ENCODE measurements around the gene GNPDA1.

Gene GNPDA1

GRCh38 chr5:141961466-141961865 is 51.4 kb downstream of the GNPDA1 start:
- TF ChIP-seq, protein P1, sequence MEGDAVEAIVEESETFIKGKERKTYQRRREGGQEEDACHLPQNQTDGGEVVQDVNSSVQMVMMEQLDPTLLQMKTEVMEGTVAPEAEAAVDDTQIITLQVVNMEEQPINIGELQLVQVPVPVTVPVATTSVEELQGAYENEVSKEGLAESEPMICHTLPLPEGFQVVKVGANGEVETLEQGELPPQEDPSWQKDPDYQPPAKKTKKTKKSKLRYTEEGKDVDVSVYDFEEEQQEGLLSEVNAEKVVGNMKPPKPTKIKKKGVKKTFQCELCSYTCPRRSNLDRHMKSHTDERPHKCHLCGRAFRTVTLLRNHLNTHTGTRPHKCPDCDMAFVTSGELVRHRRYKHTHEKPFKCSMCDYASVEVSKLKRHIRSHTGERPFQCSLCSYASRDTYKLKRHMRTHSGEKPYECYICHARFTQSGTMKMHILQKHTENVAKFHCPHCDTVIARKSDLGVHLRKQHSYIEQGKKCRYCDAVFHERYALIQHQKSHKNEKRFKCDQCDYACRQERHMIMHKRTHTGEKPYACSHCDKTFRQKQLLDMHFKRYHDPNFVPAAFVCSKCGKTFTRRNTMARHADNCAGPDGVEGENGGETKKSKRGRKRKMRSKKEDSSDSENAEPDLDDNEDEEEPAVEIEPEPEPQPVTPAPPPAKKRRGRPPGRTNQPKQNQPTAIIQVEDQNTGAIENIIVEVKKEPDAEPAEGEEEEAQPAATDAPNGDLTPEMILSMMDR (IDR thresholded peaks at IDR 0.05; ENCODE audit: borderline replicate concordance, control extremely low read depth, extremely low read depth, insufficient read depth, missing control alignments) = no peak
- in situ Hi-C loops (cut with MboI; ENCODE audit: low sequenced_read_pairs, unreplicated experiment) = no loop called here
- no peak for DNase-seq (ENCODE audit: low spot score)

- DNase-seq (ENCODE audit: low spot score) = peak; percentile 88
- TF ChIP-seq, protein P1 (IDR thresholded peaks at IDR 0.05; ENCODE audit: borderline replicate concordance, control extremely low read depth, extremely low read depth, insufficient read depth, missing control alignments) = peak; percentile 90
- in situ Hi-C loops (cut with MboI; ENCODE audit: low sequenced_read_pairs, unreplicated experiment) = no loop called here
Measured at GRCh38 chr5:141960449-141961323, 52.1 kb downstream of the GNPDA1 start.

GRCh38 chr5:141960018-141960417 is 52.8 kb downstream of the GNPDA1 start:
- in situ Hi-C loops (cut with MboI; ENCODE audit: low sequenced_read_pairs, unreplicated experiment) = no loop called here
- DNase-seq (ENCODE audit: low spot score) = no peak
- TF ChIP-seq, protein P1 (IDR thresholded peaks at IDR 0.05; ENCODE audit: borderline replicate concordance, control extremely low read depth, extremely low read depth, insufficient read depth, missing control alignments) = peak; percentile 18

- no peak for DNase-seq (ENCODE audit: low spot score)
- in situ Hi-C loops (cut with MboI; ENCODE audit: low sequenced_read_pairs, unreplicated experiment) = loop anchor here (10.0 kb wide), 1 partner anchor 264 kb away; no protein-coding TSS in a partner anchor
- TF ChIP-seq, protein P1 (IDR thresholded peaks at IDR 0.05; ENCODE audit: borderline replicate concordance, control extremely low read depth, extremely low read depth, insufficient read depth, missing control alignments) = no peak
Measured at GRCh38 chr5:141958546-141959172, 54.2 kb downstream of the GNPDA1 start.

- in situ Hi-C loops (cut with MboI; ENCODE audit: low sequenced_read_pairs, unreplicated experiment) = loop anchor here (10.0 kb wide), 1 partner anchor 263 kb away; no protein-coding TSS in a partner anchor
- no peak for DNase-seq (ENCODE audit: low spot score)
- TF ChIP-seq, protein P1 (IDR thresholded peaks at IDR 0.05; ENCODE audit: borderline replicate concordance, control extremely low read depth, extremely low read depth, insufficient read depth, missing control alignments) = no peak
Measured at GRCh38 chr5:141958113-141958512, 54.7 kb downstream of the GNPDA1 start, which contains the start of gene PCDH12. PCDH12 (minus strand) TSS chr5:141958202; CDS start chr5:141957851, 351 bp downstream.

DNA sequence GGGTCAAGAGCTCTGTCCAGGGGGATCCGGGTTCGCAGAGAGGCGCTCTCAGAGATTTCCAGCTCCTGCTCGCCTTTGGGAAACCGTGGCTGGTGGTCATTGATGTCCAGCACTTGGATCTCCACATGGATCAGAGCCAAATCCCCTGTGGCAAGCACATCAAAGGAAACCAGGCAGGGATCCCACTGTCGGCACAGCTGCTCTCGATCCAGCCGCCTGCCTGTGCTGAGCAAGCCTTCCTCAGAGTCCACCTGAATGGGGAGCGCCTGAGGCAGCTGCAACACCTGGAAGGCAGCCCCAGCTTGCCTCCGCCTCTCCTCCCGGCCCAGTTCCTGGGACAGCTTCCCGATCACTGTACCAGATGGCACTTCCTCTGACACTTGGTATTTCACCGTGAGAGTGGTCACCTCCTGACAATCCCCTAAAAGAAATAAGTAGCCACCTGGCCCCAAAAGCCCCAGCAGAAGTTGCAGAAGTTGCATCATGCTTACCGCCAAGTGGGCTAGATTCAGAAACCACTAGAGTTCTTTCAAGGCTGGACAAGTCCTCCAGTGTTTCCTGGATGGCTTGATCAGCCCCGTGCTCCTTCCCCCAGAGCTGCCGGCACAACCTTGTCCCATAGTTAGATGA is 55.3 kb downstream of the GNPDA1 start:
- peak; percentile 5 for DNase-seq (ENCODE audit: low spot score)
- TF ChIP-seq, protein P1 (IDR thresholded peaks at IDR 0.05; ENCODE audit: borderline replicate concordance, control extremely low read depth, extremely low read depth, insufficient read depth, missing control alignments) = no peak
- in situ Hi-C loops (cut with MboI; ENCODE audit: low sequenced_read_pairs, unreplicated experiment) = loop anchor here (10.0 kb wide), 1 partner anchor 263 kb away; no protein-coding TSS in a partner anchor
